Measurements from ENCODE around the gene ABHD3.
A peak's percentile ranks its signal among the peaks of the same experiment; 100 is the strongest.
"Not testable (repeated sequence)": the region's sequence is repeated elsewhere in the genome, so short reads cannot be mapped to it uniquely, and the experiment has no call there.

The ABHD3 gene

GRCh38 chr18:21735452-21736015 is 31.0 kb upstream of the ABHD3 start:
- peaks cover 27% of the 10 kb centered on the region for H3K36me3 Mint-ChIP-seq (ENCODE audit: low read depth)
- H3K4me1 Mint-ChIP-seq = peaks cover 22% of the 10 kb centered on the region
- H3K9me3 Mint-ChIP-seq = peaks cover 49% of the 10 kb centered on the region

DNA sequence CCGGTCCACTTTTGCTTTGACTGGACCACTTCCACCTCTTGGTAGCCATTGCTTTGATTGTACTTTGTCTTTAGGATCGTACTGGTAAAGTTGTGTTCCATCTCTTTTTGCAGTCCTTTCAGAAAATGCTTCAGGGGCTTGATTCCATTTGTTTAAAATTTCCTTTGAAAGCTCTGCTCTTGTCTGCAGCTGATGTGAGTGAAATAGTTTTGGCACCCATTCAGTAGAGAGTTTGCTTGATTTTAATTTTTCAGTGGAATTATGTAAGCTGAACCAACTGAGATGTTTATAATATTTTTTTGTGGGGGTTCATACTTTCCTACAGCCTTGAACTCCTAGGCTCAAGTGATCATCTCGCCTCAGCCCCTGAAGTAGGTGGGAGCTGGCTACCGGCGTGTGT is 28.4 kb upstream of the ABHD3 start:
- no peak overlapping the region for H3K27ac Mint-ChIP-seq
- no peak for DNase-seq
- TF ChIP-seq, protein P1, sequence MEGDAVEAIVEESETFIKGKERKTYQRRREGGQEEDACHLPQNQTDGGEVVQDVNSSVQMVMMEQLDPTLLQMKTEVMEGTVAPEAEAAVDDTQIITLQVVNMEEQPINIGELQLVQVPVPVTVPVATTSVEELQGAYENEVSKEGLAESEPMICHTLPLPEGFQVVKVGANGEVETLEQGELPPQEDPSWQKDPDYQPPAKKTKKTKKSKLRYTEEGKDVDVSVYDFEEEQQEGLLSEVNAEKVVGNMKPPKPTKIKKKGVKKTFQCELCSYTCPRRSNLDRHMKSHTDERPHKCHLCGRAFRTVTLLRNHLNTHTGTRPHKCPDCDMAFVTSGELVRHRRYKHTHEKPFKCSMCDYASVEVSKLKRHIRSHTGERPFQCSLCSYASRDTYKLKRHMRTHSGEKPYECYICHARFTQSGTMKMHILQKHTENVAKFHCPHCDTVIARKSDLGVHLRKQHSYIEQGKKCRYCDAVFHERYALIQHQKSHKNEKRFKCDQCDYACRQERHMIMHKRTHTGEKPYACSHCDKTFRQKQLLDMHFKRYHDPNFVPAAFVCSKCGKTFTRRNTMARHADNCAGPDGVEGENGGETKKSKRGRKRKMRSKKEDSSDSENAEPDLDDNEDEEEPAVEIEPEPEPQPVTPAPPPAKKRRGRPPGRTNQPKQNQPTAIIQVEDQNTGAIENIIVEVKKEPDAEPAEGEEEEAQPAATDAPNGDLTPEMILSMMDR (IDR thresholded peaks at IDR 0.05) = no peak
- peaks cover 14% of the 10 kb centered on the region for H3K4me1 Mint-ChIP-seq
- no peak overlapping the region for H3K4me3 Mint-ChIP-seq
- H3K9me3 Mint-ChIP-seq = peaks cover 47% of the 10 kb centered on the region
- peaks cover 27% of the 10 kb centered on the region for H3K36me3 Mint-ChIP-seq (ENCODE audit: low read depth)
- H3K27me3 Mint-ChIP-seq (ENCODE audit: low read depth, poor library complexity) = peaks cover 14% of the 10 kb centered on the region

More at GRCh38 chr18:21735452-21736015, 31.0 kb upstream of the ABHD3 start:
- Mint-ChIP-seq H3K27me3 (ENCODE audit: low read depth, poor library complexity) (peaks cover 12% of the 10 kb centered on the region), H3K27ac (no peak overlapping the region), H3K4me3 (peak overlapping the region; percentile 13)
- TF ChIP-seq, protein P1 (IDR thresholded peaks at IDR 0.05) = no peak
- peak; percentile 45 for DNase-seq

GRCh38 chr18:21727702-21728101 is 23.1 kb upstream of the ABHD3 start:
- Mint-ChIP-seq H3K27ac (no peak overlapping the region), H3K4me3 (no peak overlapping the region), H3K9me3 (peaks cover 10% of the 10 kb centered on the region), H3K4me1 (peaks cover 5% of the 10 kb centered on the region), H3K36me3 (ENCODE audit: low read depth) (no peaks in the 10 kb centered on the region), H3K27me3 (ENCODE audit: low read depth, poor library complexity) (peaks cover 16% of the 10 kb centered on the region)
- no peak for DNase-seq
- TF ChIP-seq, protein P1 (IDR thresholded peaks at IDR 0.05) = no peak

DNA sequence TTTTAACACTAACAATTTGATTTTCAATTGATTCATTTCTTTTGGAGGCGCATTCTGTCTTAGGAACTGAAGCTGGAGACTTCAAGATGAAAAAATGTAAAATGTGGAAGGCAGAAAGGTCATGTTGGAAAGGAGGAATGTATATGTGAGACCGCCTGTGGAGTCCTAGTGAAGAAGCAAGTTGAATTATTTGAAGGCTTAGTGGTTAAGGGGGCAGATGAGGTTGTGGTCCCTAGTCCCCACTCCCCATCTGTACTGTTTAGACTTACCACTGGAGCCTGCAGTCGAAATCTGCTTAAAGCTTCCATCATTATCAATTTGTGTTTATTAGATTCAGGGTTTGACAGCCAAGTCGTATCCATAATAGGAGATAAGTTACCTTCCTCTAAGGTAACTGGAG is 20.6 kb upstream of the ABHD3 start:
- TF ChIP-seq, protein P1 (IDR thresholded peaks at IDR 0.05) = no peak
- Mint-ChIP-seq H3K4me3 (no peak overlapping the region), H3K27ac (peak overlapping the region; percentile 5), H3K4me1 (peaks cover 5% of the 10 kb centered on the region), H3K9me3 (peaks cover 3% of the 10 kb centered on the region), H3K36me3 (ENCODE audit: low read depth) (no peaks in the 10 kb centered on the region), H3K27me3 (ENCODE audit: low read depth, poor library complexity) (peaks cover 22% of the 10 kb centered on the region)
- DNase-seq = no peak

DNA sequence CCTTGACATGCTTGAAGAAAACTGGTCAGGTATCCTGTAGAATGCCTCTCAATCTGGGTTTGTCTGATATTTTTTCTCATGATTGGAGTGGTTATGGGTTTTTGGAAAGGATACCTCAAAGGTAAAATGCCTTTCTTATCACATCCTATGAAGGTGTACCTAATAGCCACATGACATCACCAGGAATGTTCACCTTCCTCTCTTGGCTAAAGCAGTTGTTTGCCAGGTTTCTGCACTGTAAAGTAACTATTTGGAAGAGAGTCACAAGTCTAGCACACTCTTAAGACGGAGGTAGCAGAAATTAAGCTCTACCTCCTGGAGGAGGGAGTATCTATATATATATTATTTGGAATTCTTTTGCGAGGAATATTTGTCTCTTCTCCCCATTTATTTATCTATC is 18.1 kb upstream of the ABHD3 start:
- Mint-ChIP-seq H3K27ac (no peak overlapping the region), H3K9me3 (peaks cover 3% of the 10 kb centered on the region), H3K36me3 (ENCODE audit: low read depth) (no peaks in the 10 kb centered on the region), H3K4me3 (no peak overlapping the region), H3K4me1 (peaks cover 5% of the 10 kb centered on the region), H3K27me3 (ENCODE audit: low read depth, poor library complexity) (peaks cover 25% of the 10 kb centered on the region)
- no peak for DNase-seq
- TF ChIP-seq, protein P1 (IDR thresholded peaks at IDR 0.05) = no peak

DNA sequence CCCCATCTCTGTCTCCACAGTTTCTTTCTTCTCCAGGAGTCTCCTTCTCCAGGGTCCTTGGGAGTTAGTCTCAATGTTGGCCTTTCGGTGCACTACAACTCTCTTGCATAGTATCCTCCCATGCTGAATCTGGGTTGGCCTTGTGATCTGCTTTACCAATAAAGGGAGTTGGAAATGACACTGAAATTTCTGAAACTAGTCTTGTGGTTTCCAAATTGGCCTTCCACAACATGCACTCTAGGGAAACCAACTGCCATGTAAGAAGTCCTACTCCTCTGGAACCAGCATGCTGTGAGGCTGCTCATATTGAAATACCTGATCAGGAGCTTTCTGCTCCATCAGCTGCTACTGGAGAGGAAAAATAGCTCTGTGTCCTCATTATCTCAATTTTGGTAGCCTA is 9.9 kb upstream of the ABHD3 start:
- H3K4me3 Mint-ChIP-seq = no peak overlapping the region
- no peak overlapping the region for H3K27ac Mint-ChIP-seq
- no peak for DNase-seq
- H3K36me3 Mint-ChIP-seq (ENCODE audit: low read depth) = no peaks in the 10 kb centered on the region
- peaks cover 21% of the 10 kb centered on the region for H3K27me3 Mint-ChIP-seq (ENCODE audit: low read depth, poor library complexity)
- TF ChIP-seq, protein P1 (IDR thresholded peaks at IDR 0.05) = no peak
- H3K9me3 Mint-ChIP-seq = peaks cover 25% of the 10 kb centered on the region
- H3K4me1 Mint-ChIP-seq = no peaks in the 10 kb centered on the region

- H3K27ac Mint-ChIP-seq, DNase-seq, H3K4me3 Mint-ChIP-seq: not testable (repeated sequence)
- H3K4me1 Mint-ChIP-seq = peaks cover 17% of the 10 kb centered on the region
- peaks cover 15% of the 10 kb centered on the region for H3K36me3 Mint-ChIP-seq (ENCODE audit: low read depth)
- H3K9me3 Mint-ChIP-seq = peaks cover 21% of the 10 kb centered on the region
- H3K27me3 Mint-ChIP-seq (ENCODE audit: low read depth, poor library complexity) = peaks cover 13% of the 10 kb centered on the region
These were observed 2.6 kb upstream of the ABHD3 start for GRCh38 chr18:21707130-21707529.
